GM21619 (cell line): Measurements from ENCODE around the gene IGFALS.
"Not testable (repeated sequence)": the region's sequence is repeated elsewhere in the genome, so short reads cannot be mapped to it uniquely, and the experiment has no call there.

Experiments used
- ATAC-seq: cut with Tn5 transposase; IDR thresholded peaks from one replicate; pipeline ENCODE4 v1.9.1; 2021; ENCODE audit not compliant: unreplicated experiment

IGFALS gene

DNA sequence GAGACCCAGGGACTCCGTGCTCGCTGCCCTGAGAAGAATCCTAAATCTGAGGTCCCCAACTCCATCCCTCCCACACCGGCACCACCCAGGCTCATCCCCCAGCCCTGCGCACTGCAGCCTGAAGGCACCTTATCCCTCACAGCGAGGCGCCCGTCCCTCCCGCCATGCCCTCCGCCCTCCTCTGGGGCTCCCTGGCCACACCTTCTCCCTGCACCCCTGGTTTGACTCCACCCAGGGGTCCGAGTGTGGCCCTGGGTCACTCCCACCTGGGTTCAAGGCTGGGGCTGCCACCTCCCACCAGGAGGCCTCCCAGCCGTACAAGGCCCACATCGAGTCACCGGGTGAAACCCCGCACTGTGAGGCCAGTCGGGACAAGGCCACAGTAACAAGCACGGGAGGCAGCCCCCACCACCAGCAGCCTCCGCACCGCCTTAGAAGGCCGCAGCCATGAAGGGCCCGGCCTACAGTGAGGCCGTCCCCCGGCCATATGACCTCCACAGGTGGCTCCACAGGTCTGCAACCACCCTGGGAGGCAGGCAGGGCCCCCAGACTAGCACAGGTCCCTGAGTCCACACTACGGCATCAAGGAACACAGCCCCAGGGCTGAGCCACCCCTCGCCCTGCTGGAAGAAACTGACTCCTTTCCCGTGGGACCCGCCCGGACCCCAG, 24.8 kb upstream of the IGFALS start:
- ATAC-seq = no peak

GRCh38 chr16:1817716-1818115, 24.2 kb upstream of the IGFALS start:
- no peak for ATAC-seq

DNA sequence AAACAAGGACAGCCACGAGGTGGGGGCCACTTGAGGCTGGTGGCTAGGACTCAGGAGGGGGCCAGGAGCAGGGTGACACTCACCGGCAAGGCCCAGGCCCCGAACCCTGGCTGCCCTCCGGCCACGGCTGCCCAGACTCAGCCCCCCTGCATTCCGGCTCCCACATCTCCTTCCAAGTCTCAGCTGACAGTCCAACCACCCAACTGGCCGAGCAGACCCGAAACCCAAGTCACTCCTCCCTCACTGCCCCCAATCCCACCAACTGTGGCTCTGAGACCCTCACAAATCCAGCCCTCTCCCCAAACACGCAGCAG, 23.7 kb upstream of the IGFALS start:
- no peak for ATAC-seq

DNA sequence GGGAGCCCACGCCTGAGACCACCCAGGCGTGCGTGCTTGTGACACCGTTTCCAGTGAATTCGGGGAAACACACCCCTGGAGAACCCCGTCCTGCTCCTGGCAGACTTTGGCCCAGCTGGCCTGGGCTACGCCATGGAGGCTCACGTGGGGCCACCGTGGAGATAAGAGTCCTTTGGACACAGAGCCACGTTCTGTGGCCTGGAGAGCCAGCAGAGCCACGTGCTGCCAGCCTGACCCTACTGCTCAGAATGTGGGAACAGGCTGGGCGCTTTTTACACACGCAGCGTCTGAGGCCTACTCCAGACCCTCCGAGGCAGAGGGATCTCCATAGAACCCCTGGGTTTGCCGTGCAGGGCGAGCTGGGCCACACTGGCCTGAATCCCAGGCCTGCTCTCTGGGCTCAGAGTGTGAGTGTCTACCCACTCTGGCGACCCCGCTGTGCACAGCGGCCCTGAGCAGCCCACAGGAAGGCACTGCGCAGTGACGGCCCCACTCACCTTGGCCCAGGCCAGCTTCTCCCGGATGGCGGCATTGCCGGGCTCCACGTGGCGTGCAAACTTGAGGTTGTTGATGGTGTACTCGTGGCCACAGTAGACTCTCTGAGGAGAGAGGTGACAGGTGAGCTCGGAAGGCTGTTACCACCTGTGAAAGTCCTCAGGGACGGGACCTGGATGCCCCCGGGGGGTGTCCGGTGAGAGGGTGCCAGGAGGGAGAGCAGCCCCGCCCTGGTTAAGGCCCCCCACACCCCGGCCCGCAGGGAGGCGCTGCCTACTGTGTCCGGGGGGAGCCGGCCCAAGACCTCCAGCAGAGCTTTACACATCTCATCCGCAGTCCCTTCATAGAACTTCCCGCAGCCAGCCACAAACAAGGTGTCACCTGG, 23.1 kb upstream of the IGFALS start:
- ATAC-seq = no peak

DNA sequence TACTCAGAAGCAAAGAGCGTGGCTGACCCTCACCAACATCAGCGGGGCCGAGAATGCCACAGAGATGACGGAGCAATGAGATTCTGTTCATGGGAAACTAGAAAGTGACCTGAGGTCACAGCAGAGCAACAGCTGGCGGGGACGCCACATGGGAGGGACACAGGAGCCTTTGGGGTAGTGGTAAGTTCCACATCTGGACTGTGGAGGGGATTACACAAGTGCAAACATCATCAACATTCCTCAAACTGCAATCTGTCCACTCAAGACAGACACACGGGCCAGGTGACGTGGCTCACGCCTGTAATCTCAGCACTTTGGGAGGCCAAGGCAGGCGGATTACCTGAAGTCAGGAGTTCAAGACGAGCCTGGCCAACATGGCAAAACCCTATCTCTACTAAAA, 22.0 kb upstream of the IGFALS start:
- no peak for ATAC-seq

DNA sequence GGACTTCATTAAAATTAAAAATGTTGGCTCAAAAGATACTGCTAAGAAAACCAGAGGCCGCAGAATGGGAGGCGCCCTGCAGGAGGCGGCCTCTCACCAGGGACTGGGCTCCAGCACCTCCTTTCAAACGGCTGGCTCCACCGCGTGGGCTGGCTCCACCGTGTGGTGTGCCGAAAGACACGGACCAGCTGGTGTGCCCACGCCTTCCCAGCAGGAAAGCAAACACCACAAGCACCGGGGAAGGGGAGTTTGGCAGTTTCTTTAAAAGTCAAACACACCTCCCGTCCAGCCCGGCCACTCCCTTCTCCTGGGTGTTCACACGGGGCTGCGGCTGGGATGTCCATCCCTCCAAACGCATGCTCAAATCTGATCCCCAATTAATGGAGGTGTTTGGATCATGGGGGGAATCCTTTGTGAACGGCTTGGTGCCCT, 19.2 kb upstream of the IGFALS start:
- no peak for ATAC-seq

GRCh38 chr16:1810536-1810935, 17.0 kb upstream of the IGFALS start:
- no peak for ATAC-seq

DNA sequence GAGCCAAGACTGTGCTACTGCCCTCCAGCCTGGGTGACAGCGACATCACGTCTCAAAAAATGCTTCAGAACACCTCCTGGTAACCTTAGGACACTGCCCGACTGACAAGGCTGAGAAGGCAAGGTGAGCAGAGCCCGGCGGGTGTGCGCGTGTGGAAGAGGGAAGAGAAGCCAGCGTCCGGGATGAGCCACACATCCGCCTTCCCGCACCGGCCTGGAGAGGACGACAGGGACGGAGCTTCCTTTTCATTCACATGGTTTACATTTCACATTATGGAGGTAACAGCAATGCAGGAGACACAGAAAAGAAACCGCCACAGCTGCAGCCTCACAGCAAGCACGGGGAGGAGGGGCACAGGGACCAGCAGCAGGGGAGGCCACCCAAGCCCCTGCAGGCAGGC, 16.6 kb upstream of the IGFALS start:
- no peak for ATAC-seq

GRCh38 chr16:1809281-1809801, 15.8 kb upstream of the IGFALS start:
- no peak for ATAC-seq

GRCh38 chr16:1808691-1809090, 15.2 kb upstream of the IGFALS start:
- ATAC-seq = no peak

- no peak for ATAC-seq
Observed at GRCh38 chr16:1807626-1808025, 14.1 kb upstream of the IGFALS start.

DNA sequence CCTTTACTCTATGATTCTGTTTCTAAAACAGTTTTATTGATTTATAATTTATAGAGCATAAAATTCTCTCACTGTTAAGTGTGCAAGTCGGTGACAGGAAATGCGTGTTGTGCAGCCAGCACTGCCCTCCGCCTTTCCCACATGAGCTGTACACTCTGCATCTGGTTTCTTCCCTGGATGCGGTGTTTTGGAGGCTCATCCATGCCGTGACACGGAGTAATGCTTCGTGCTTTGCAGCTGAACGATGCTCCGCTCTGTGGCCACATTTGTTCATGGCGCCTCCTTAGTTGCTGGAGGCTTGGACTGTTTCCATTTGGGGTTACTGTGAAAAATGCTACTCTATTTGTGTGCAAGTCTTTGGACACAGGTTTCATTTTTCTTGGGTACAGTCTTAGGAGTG, 7.2 kb upstream of the IGFALS start:
- ATAC-seq = no peak

DNA sequence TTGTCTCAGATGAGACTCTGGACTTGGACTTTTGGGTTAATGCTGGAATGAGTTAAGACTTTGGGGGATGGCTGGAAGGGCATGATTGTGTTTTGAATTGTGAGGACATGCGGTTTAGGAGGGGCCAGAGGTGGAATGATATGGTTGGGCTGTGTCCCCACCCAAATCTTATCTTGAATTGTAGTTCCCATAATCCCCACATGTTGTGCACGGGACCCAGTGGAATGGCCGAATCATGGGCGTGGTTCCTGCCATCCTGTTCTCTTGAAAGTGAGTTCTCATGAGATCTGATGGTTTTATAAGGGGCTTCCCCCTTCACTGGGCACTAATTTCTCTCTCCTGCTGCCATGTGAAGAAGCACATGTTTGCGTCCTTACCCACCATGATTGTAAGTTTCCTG, 5.8 kb upstream of the IGFALS start:
- ATAC-seq = not testable (repeated sequence)

DNA sequence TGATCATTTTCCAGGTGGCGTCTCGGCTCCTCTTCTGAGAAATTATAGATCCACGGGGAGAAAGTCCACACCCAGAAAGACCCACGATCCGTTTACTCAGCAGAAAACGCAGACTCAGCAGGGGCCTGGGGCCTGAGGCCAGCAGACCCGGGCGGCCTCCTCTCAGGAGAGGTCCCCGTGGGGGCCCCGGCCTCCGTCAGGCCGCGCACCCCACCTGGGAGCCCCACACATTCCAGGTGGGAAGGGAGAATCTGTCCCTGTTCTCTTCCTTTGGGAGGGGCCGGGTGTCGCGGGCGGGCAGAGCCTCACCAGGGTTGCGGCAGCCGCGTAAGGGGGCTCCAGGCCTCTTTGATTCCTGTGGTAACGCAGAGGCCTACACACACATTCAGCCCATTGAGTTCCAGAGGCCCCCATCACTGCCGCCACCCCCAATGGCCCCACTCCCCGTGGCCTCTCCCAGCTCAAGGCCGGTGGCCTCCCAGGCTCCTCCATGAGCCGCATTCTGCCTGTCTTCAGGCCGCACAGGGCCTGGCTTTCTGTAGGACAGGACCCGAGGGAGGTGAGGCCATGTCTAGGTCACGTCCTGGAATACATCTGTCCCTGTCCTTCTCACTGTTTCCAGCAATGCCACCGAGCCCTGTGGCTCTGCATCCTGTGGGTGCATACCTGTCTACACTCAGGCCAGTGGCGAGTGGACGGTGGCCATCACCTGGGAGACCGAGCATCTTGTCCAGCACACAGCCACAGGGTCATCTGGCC, 1.6 kb upstream of the IGFALS start:
- no peak for ATAC-seq

- no peak for ATAC-seq
Observed at GRCh38 chr16:1794221-1794871, 841 bp upstream of the IGFALS start.

DNA sequence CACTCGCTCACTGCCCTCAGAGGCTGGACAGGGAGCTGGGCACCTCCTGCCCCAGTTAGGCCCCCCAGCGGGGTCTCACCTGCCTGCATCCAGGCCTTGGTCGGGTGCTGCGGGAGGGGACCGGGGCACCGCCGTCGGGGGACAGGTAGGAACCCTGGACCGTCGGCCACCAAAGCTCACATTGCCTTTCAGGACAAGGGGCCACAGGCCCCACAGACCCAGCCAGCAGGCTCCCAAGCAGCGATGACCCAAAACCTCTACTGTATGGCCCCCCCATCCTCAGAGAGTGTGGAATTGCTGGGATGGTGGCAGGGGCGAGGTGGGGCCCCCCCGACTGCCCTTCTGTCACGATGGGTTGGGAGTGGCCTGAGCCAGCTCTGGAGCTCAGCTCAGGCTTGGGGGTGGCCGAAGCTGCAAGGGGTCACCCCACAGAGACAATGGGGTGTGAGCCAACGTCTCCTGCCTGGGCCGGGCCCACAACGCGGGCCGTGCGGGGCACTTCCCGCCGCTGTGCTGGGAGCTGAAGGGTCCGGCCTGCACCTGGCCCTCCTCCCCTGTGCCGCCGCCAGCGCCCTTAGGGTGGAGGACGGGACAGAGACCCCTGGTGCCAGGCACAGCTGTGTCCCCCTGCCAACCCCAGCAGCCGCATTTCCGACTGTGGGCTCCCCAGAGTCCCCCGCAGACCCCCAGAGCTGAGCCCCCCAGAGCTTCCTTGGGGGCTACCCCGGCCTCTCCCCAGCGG, 498 bp downstream of the IGFALS start:
- no peak for ATAC-seq

DNA sequence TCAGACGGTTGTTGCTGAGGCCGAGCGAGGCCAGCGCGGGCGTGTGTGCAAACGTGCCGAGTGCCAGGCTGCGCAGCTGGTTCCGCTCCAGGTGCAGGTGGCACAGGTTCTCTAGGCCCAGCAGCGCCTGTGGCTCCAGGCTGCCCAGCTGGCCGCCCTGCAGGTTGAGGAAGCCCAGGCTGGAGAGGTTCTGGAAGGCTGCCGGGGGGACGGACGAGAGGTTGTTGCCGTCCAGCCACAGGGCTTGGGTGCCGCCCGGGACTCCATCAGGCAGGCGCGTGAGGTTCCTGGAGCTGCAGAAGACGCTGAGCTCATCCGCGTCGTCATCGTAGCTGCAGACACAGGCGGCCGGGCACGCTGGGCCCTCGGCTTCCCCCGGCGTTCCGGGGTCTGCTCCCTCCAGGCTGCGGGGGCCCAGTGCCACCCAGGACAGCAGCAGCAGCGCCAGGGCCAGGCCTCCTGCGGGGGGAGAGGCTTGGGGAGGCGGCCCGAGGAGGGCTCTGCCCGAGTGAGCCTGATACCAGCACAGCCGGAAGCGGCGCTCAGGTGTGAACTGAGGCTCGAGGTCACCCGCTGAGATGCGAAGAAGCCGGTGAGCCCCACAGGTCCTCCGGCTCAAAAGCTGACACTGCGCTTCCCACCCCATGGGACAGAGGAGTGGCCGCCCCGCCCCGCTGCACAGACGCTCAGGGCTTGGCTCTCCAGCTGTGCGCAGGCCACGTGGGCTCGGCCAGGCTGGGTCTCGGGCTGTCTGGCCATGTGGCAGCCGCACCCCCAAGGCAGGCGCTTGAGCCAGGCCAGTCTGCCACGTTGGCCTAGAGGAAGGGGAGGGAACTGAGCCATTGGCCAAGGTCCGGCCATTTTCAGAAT, 1.3 kb downstream of the IGFALS start:
- no peak for ATAC-seq

DNA sequence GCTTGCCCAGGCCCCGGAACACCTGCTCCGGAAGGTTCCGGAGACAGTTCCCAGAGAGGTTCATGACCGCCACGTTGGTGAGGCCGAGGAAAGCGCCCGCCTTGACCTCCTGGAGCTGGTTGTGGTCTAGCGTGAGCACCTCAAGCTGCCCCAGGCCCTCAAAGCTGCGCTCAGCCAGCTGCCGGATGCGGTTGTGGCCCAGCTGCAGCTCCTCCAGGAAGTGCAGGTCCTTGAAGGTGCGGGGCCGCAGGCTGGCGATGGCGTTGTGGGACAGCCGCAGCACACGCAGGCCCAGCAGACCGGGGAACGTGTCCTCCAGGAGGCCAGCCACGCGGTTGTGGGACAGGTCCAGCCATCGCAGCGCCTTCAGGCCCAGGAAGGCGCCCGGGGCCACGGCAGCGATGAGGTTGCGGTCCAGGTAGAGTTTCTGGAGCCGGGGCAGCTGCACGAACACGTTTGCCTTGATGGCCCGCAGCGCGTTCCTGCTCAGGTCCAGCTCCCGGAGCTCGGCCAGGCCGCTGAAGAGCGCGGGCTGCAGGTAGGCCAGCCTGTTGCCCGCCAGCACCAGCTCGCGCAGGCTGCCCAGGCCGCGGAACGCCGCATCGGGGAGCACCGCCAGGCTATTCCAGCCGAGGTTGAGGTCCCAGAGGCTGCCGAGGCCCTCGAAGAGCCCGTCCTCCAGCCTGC, 2.1 kb downstream of the IGFALS start:
- ATAC-seq = no peak
